NCI-H460 (cell line): ENCODE data around the gene NFKBIZ. TPM values are rescaled to one million over a fixed set of nuclear protein-coding genes. Genes with fewer than 3 reads are reported as not detected.
"Not testable (repeated sequence)": the region's sequence is repeated elsewhere in the genome, so short reads cannot be mapped to it uniquely, and the experiment has no call there.

ENCODE experiments used
- DNase-seq: peaks from one replicate; pipeline ENCODE4 v3.0.0-alpha.2; 2016; ENCODE audit warnings: low read depth; ENCODE audit errors: extremely low read depth
- total RNA-seq: library from RNA; depleted of rRNA; stranded (reverse); fragments of >200 nt; shearing (Covaris generic); gene quantifications from 2 replicates; pipeline ENCODE4 v1.2.3, GENCODE V29; 2014; rRNA removed

Gene NFKBIZ
- total RNA-seq, 1 experiment from 2014 or later, result 4.7 TPM

GRCh38 chr3:101905573-101905972 lies 56.3 kb downstream of the NFKBIZ start:
- not testable (repeated sequence) for DNase-seq

Other genes with a start within 250 kb of the NFKBIZ start
- gene ZBTB11, start 172.4 kb upstream of the NFKBIZ start, total RNA-seq, result 22.5 and 23.8 TPM in 2 replicates
- gene RPL24, start 162.8 kb upstream of the NFKBIZ start, total RNA-seq, result 2,475 and 2,743 TPM in 2 replicates
- gene CEP97, start 124.9 kb upstream of the NFKBIZ start, total RNA-seq, result 13.6 and 14.9 TPM in 2 replicates
- gene NXPE3, start 70.3 kb upstream of the NFKBIZ start, total RNA-seq, result 17.1 and 22.6 TPM in 2 replicates